Ectodermal cell (in vitro differentiated cells): ENCODE measurements around the gene KIRREL3.

Experiments
- H3K27ac ChIP-seq: 2 replicates; pipeline ENCODE4 v1.7.0; 2013; ENCODE audit warnings: mild to moderate bottlenecking, low read depth, low read length; ENCODE audit not compliant: insufficient read depth, poor library complexity, severe bottlenecking
- H3K27me3 ChIP-seq: 2 replicates; pipeline ENCODE4 v1.7.0; 2013; ENCODE audit warnings: mild to moderate bottlenecking, low read length; ENCODE audit not compliant: insufficient read depth, control insufficient read depth, poor library complexity, severe bottlenecking
- H3K36me3 ChIP-seq: one replicate; pipeline ENCODE4 v1.7.0; 2013; ENCODE audit warnings: low read length; ENCODE audit not compliant: control insufficient read depth, insufficient read depth
- H3K4me1 ChIP-seq: one replicate; pipeline ENCODE4 v1.7.0; 2013; ENCODE audit warnings: low read length; ENCODE audit not compliant: control insufficient read depth, insufficient read depth
- H3K4me3 ChIP-seq: 2 replicates; pipeline ENCODE4 v1.7.0; 2013; ENCODE audit warnings: low read depth, low read length, control low read depth; ENCODE audit not compliant: insufficient read depth
- H3K9me3 ChIP-seq: 2 replicates; pipeline ENCODE4 v1.7.0; 2013; ENCODE audit warnings: mild to moderate bottlenecking, low read length, moderate library complexity; ENCODE audit not compliant: control insufficient read depth
- WGBS, 2 experiments: methylation state at CpG; one replicate each; pipeline ENCODE4 v1.1.7; 2013; ENCODE audit warnings: missing lambda C conversion rate in 2 of 2; 5-methylcytosine and 5-hydroxymethylcytosine counted together

Gene KIRREL3

DNA sequence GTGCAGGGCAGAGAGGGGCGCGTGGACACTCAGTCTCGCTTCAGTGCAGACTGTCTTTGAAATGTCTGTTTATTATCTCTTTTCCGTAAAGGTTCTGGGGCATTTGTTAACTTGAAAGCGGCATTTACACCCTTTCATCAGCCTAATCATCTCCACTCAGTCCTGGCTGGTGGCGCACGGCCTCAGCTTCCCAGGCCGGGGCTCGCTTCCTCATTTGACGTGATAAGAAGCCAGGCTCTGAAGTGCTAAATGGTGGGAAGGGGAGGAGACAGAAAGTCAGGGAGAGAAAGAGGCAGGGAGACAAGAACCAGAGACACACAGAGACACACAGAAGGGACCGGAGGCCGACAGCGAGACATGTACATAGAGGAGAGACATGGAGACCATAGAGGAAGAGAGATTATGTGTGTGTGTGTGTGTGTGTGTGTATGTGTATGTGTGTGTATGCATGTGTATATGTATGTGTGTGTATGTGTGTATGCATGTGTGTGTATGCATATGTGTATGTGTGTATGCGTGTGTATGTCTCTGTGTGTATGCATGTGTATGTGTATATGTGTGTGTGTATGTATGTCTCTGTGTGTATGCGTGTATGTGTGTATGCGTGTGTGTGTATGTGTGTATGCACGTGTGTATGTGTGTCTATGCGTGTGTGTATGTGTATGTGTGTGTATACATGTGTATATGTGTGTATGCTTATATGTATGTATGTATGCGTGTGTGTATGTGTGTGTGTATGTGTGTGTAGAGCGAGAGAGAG, 543.6 kb downstream of the KIRREL3 start:
- peaks cover 10% of the 10 kb centered on the region for H3K4me1 ChIP-seq
- no peak overlapping the region for H3K4me3 ChIP-seq
- H3K36me3 ChIP-seq = no peaks in the 10 kb centered on the region
- H3K9me3 ChIP-seq = no peaks in the 10 kb centered on the region
- 89% methylated on average over 20 of the region's 20 CpGs for WGBS, 2 experiments
- no peaks in the 10 kb centered on the region for H3K27me3 ChIP-seq
- H3K27ac ChIP-seq = no peak overlapping the region

DNA sequence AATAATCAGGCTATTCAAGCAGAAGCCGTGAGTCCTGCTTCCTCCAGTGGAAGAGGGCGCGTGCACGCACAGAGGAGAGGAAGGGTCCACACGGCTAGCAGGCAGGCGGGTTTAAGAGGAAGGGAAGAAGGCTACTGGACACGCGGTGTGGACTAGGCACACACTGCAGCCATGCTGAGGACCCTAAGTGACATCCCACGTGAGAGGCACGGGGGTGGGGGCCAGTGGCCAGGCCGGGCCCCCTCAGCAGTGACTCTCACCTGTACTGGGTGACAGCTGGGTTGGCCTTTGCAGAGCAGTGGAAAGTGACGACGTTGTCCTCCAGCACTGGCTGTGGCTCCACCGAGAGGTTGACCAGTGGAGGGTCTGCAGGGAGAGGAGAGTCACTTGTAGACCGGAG, 544.5 kb downstream of the KIRREL3 start:
- Histone ChIP-seq H3K27ac (no peak overlapping the region), H3K4me1 (peaks cover 11% of the 10 kb centered on the region), H3K27me3 (no peaks in the 10 kb centered on the region), H3K9me3 (no peaks in the 10 kb centered on the region), H3K36me3 (no peaks in the 10 kb centered on the region), H3K4me3 (no peak overlapping the region)
- 91 to 93% methylated on average over 15 of the region's 15 CpGs for WGBS, 2 experiments

DNA sequence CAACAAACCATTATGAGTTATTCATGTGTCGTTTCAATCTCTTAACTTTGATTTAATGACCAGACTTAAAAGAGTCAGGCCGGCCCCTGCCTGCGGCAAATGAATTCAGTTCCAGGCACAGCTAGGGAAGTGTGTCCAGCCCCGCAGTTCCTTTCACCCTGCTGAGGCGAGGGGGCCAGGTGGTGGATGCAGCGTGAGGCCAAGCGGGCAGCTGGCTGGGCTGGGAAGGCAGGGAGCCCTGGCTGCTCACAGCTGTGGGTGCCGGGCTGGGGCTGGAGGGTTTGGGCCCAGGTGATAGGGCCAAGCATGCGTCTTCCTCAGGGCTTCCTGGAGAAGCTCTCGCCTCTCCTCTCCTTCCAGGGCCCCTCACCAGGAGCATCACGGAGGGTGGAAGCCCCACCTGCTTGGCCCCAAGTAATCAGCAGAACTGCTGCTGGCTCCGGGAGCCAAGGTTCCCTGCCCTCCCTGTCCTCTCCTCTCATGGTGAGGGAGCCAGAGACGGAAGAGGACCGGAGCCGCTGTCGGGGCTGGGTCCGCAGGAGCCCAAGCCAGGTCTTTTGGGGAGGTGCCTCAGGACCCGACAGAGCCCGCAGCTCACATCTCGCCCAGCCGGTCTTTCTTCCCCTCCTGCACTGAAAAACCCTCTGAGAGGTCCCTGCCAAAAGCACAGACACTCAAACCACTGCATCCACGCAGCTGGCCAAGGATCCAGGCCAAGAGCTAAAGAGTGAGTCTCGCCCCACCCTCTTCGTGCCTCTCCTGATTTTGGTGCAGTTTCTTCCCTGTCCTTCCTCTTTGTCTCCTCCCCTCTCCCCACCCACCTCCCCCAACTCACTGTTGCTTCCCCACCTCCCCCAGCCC, 548.1 kb downstream of the KIRREL3 start:
- no peak overlapping the region for H3K27ac ChIP-seq

DNA sequence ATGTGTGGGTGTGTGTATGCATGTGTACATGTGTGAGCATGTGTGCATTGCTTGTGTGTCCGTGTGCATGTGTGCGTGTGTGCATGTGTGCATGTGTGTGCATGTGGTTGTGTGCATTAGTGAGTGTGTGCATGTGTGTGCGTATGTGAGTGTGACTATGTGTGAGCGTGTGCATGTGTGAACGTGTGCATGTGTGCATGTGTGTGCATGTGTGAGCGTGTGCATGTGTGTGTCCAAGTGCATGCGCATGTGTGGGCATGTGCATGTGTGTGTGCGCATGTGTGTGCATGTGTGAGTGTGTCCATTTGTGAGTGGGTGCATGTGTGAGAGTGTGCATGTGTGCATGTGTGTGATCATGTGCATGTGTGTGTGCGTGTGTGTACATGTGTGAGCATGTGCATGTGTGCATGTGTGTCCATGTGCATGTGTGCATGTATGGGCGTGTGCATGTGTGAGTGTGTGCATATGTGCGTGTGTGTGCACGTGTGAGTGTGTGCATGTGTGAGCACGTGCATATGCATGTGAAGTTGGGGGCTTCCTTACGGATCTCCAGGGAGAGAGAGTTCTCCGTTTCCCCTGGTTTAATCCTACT, 549.3 kb downstream of the KIRREL3 start:
- H3K4me3 ChIP-seq = no peak overlapping the region
- no peak overlapping the region for H3K27ac ChIP-seq
- H3K9me3 ChIP-seq = no peaks in the 10 kb centered on the region
- H3K27me3 ChIP-seq = no peaks in the 10 kb centered on the region
- H3K4me1 ChIP-seq = peaks cover 11% of the 10 kb centered on the region
- H3K36me3 ChIP-seq = no peaks in the 10 kb centered on the region
- WGBS, 2 experiments = 93% methylated on average over 15 of the region's 15 CpGs

More for the DNA sequence above, 548.1 kb downstream of the KIRREL3 start:
- peaks cover 11% of the 10 kb centered on the region for H3K4me1 ChIP-seq
- H3K9me3 ChIP-seq = no peaks in the 10 kb centered on the region
- 78 to 82% methylated on average over 24 of the region's 24 CpGs for WGBS, 2 experiments
- no peaks in the 10 kb centered on the region for H3K36me3 ChIP-seq
- no peaks in the 10 kb centered on the region for H3K27me3 ChIP-seq
- H3K4me3 ChIP-seq = no peak overlapping the region

DNA sequence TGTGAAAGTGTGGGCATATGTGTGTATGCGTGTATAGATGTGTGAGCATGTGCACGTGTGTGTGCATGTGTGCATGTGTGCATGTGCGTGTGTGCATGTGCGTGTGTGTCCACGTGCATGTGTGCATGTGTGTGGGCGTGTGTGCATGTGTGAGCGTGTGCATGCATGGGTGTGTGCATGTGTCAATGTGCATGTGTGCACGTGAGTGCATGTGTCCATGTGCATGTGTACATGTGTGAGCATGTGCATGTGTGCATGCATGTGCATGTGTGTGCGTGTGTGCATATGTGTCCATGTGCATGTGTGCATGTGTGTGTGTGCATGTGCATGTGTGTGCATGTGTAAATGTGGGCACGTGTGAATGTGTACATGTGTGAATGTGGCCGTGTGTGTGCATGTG, 549.8 kb downstream of the KIRREL3 start:
- no peaks in the 10 kb centered on the region for H3K9me3 ChIP-seq
- H3K4me1 ChIP-seq = peaks cover 11% of the 10 kb centered on the region
- no peak overlapping the region for H3K27ac ChIP-seq
- no peak overlapping the region for H3K4me3 ChIP-seq
- no peaks in the 10 kb centered on the region for H3K27me3 ChIP-seq
- no peaks in the 10 kb centered on the region for H3K36me3 ChIP-seq
- WGBS, 2 experiments = 89 to 94% methylated on average over 11 of the region's 11 CpGs

DNA sequence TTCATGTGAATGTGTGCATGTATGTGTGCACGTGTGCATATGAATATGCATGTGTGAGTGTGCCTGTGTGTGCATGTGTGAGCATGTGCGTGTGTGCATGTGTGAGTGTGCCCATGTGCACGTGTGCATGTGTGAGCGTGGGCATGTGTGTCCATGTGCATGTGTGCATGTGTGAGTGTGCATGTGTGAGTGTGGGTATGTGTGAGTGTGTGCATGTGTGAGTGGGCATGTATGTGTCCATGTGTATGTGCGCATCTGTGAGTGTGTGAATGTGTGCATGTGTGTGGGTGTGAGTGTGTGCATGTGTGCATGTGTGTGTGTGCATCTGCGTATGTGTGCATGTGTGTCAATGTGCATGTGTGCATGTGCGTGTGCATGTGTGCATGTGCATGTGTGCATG, 550.4 kb downstream of the KIRREL3 start:
- Histone ChIP-seq H3K27ac (no peak overlapping the region), H3K4me1 (peaks cover 11% of the 10 kb centered on the region)
- 86 to 88% methylated on average over 7 of the region's 7 CpGs for WGBS, 2 experiments

DNA sequence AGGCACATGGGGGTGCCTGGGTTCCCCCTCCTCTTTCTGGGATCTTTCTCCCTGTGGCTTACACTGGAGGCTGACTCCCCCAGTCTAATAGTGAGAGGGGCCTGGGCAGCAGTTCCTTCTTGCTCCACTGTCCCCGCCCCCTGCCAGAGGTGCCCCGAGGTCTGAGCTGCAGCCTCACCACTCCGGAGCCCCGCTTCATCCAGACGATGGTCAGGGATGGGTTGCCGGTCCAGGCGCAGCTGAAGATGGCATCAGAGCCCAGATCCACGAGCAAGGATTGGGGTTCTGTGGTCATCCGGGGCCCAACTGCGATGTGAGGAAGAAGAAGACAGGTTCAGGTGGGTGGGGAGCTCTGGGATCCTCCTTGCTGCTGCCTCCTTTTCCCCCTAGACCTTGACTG, 554.0 kb downstream of the KIRREL3 start:
- Histone ChIP-seq H3K27ac (no peak overlapping the region), H3K27me3 (no peaks in the 10 kb centered on the region)
- 89% methylated on average over 10 of the region's 10 CpGs for WGBS, 2 experiments

More for the DNA sequence above, 550.4 kb downstream of the KIRREL3 start:
- Histone ChIP-seq H3K9me3 (no peaks in the 10 kb centered on the region), H3K4me3 (no peak overlapping the region), H3K36me3 (no peaks in the 10 kb centered on the region), H3K27me3 (no peaks in the 10 kb centered on the region)

DNA sequence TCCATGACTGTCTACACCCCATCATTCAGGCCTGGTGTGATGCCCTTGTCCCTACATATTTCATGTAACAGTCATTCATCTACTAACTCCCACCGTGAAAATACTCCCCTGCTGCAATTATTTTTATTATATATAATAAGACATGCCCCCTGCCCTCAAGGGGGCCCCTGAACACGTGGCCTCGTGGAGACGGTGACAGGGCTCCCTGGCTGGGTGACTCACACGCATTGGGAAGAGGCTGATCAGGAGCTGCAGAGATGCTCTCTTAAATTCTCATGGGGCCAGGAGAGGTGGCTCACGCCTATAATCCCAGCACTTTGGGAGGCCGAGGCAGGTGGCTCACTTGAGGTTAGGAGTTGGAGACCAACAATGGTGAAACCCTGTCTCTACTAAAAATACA, 556.5 kb downstream of the KIRREL3 start:
- peaks cover 17% of the 10 kb centered on the region for H3K4me1 ChIP-seq
- H3K27me3 ChIP-seq = peaks cover 6% of the 10 kb centered on the region
- no peak overlapping the region for H3K27ac ChIP-seq
- no peaks in the 10 kb centered on the region for H3K36me3 ChIP-seq
- H3K4me3 ChIP-seq = no peak overlapping the region
- 88% methylated on average over 7 of the region's 7 CpGs for WGBS, 2 experiments
- H3K9me3 ChIP-seq = no peaks in the 10 kb centered on the region

More for the DNA sequence above, 554.0 kb downstream of the KIRREL3 start:
- Histone ChIP-seq H3K4me1 (peaks cover 8% of the 10 kb centered on the region), H3K36me3 (no peaks in the 10 kb centered on the region), H3K9me3 (no peaks in the 10 kb centered on the region), H3K4me3 (no peak overlapping the region)

DNA sequence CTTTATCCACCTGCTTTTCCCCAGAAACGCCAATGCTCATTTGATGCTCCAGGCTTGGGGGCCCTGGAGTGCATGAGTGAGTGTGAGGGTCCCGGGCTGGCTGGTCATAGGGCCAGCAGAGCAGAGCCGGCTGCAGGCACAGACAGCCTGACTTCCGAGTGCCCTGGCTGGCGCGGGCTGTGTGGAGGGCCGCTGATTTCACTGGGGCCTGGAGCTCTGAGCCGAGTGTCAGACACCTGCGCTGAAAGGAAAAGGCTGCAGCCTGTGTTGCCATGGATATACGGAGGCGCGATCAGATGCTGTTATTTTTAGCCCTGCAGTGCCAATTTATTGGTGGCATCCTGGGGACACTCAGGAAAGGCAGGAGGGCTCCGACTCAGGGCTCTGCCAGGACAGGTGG, 557.5 kb downstream of the KIRREL3 start:
- Histone ChIP-seq H3K36me3 (no peaks in the 10 kb centered on the region), H3K4me3 (no peak overlapping the region), H3K4me1 (peaks cover 17% of the 10 kb centered on the region), H3K27ac (no peak overlapping the region), H3K27me3 (peaks cover 6% of the 10 kb centered on the region), H3K9me3 (no peaks in the 10 kb centered on the region)
- WGBS, 2 experiments = 75% methylated on average over 13 of the region's 13 CpGs
